Right lobe of liver (tissue), 6 donors: Measurements from ENCODE around the gene TLL1. TPM values are rescaled to one million over a fixed set of nuclear protein-coding genes. Genes with fewer than 3 reads are reported as not detected.

Experiments used
- ATAC-seq, 4 donors: fragments of 200-7000 bp; cut with Tn5 transposase; one replicate each; pipeline ENCODE4 v1.9.1; 2020; ENCODE audit warnings: mild to moderate bottlenecking in 4 of 4, moderate library complexity in 4 of 4
- DNase-seq, 3 donors: peaks; one replicate each; pipeline ENCODE4 v3.0.0-alpha.2; 2020
- H3K27ac ChIP-seq, 3 donors: fragments of 200-600 bp; one replicate each; pipeline ENCODE4 v1.8.0; 2022
- H3K27me3 ChIP-seq, 2 donors: fragments of 200-600 bp; one replicate each; pipeline ENCODE4 v1.8.0; 2022
- H3K36me3 ChIP-seq, 4 donors: fragments of 200-600 bp; sonication (generic) in 1 of 4; one replicate each; pipeline versions ENCODE4 v1.5.1 to v1.8.0; 2017 to 2022; ENCODE audit warnings: control low read depth in 1 of 4
- H3K4me1 ChIP-seq, 4 donors: fragments of 200-600 bp; sonication (generic) in 1 of 4; one replicate each; pipeline versions ENCODE4 v1.5.1 to v1.8.0; 2017 to 2022; ENCODE audit warnings: control low read depth in 1 of 4
- H3K4me3 ChIP-seq, 3 donors: fragments of 200-600 bp; one replicate each; pipeline ENCODE4 v1.8.0; 2022
- H3K9me3 ChIP-seq, 4 donors: fragments of 200-600 bp; sonication (generic) in 1 of 4; one replicate each; pipeline versions ENCODE4 v1.5.1 to v1.8.0; 2017 to 2022; ENCODE audit warnings: control low read depth in 1 of 4
- POLR2A ChIP-seq: fragments of 450-650 bp; IDR thresholded peaks from one replicate; pipeline ENCODE4 v1.6.1; 2017; ENCODE audit warnings: antibody characterized with exemption, mild to moderate bottlenecking
- WGBS: methylation state at CpG from one replicate; pipeline ENCODE4 v1.1.6; 2018; ENCODE audit warnings: low coverage, low lambda C conversion rate; ENCODE audit not compliant: insufficient coverage; ENCODE audit errors: missing lambda C conversion rate; 5-methylcytosine and 5-hydroxymethylcytosine counted together
- intact Hi-C, 2 donors: fragments of 100-400 bp; cut with DNase I; formaldehyde crosslinking; loops; one replicate each; pipeline versions ENCODE4 v1.11.2 to v1.14.1; 2022
- total RNA-seq, 6 experiments: library from RNA; depleted of rRNA in 2 of 6; stranded (reverse); fragments of >200 nt in 2 of 6; fragmentation: NEBNext Ultra II Directional in 3 of 6; extraction: Animal tissue kit (Norgen Biotek cat#: 25700) in 3 of 6; gene quantifications; one replicate each; pipeline versions ENCODE4 v1.1.0 to v1.2.4, GENCODE V29; 2016 to 2023
- TF ChIP-seq, protein P1 (sequence below), 4 donors: fragments of 200-600 bp in 3 of 4; fragments of 450-650 bp in 1 of 4; IDR thresholded peaks; one replicate each; pipeline versions ENCODE4 v1.5.1 to v1.8.0; 2016 to 2022; ENCODE audit warnings: antibody characterized with exemption in 4 of 4, mild to moderate bottlenecking in 2 of 4
- donor health status: DM: no; HTN: yes; CAD: no.
- donor health status: DM: no; HTN: no; CAD: no.
- donor health status: DM: no; HTN: no; CAD: no.
- donor health status: DM: no; HTN: yes; CAD: no.
- donor health status: DM: no; HTN: yes; CAD: no.

Gene TLL1
- total RNA-seq, 6 experiments from 2014 or later = 0.15 to 0.34 (median 0.26) TPM

DNA sequence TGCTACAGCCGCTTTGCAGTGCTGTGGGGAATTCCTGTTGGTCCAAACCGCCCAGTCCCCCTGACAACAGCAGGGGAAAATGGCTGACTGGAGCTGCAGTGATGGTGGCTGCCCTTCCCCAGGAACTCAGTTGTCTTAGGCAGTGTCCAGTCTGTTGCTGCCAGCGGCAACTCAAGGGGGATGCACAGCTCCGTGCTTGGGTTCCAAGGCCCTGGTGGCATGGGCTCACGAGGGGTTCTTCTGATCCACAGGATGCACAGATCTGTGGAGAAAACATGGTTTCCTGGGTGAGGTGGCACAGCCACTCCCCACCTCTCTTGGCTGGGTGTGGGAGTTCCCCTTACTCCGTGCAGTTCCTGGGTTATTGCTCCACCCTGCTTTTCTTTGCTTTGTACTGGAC is 261.2 kb downstream of the TLL1 start:
- Histone ChIP-seq H3K36me3 (no peaks in the 10 kb centered on the region), H3K4me1 (no peaks in the 10 kb centered on the region), H3K27me3 (no peaks in the 10 kb centered on the region), H3K4me3 (no peak overlapping the region), H3K9me3 (no peaks in the 10 kb centered on the region), H3K27ac (no peak overlapping the region)
- intact Hi-C loops = no loop called here
- DNase-seq = no peak
- ATAC-seq = no peak
- no CpG with 5 or more reads among the region's 6 CpGs for WGBS
- no peak for TF ChIP-seq POLR2A
- TF ChIP-seq, protein P1, sequence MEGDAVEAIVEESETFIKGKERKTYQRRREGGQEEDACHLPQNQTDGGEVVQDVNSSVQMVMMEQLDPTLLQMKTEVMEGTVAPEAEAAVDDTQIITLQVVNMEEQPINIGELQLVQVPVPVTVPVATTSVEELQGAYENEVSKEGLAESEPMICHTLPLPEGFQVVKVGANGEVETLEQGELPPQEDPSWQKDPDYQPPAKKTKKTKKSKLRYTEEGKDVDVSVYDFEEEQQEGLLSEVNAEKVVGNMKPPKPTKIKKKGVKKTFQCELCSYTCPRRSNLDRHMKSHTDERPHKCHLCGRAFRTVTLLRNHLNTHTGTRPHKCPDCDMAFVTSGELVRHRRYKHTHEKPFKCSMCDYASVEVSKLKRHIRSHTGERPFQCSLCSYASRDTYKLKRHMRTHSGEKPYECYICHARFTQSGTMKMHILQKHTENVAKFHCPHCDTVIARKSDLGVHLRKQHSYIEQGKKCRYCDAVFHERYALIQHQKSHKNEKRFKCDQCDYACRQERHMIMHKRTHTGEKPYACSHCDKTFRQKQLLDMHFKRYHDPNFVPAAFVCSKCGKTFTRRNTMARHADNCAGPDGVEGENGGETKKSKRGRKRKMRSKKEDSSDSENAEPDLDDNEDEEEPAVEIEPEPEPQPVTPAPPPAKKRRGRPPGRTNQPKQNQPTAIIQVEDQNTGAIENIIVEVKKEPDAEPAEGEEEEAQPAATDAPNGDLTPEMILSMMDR (IDR thresholded peaks at IDR 0.05) = no peak

DNA sequence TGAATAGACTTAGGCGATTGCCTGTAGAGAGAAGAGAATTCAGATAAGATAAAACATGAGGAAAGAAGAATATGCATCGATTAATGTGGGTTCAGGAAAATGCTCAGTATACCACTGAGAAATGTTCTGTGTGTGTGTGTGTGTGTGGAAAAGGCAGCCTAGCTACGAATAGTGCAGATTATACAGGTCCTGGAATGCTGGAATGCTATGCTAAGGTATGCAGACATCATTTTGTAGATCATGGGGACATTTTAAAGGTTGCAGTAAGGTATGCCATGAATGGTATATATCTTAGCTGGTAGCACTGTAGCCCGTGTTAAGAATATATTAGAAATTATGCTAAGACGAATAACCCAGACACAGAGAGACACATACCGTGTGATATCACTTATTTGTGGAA is 267.9 kb downstream of the TLL1 start:
- no peaks in the 10 kb centered on the region for H3K36me3 ChIP-seq
- H3K9me3 ChIP-seq = no peaks in the 10 kb centered on the region
- no peak for TF ChIP-seq POLR2A
- TF ChIP-seq, protein P1 (IDR thresholded peaks at IDR 0.05) = no peak
- no peaks in the 10 kb centered on the region for H3K4me1 ChIP-seq
- no peak overlapping the region for H3K4me3 ChIP-seq
- no peak overlapping the region for H3K27ac ChIP-seq
- DNase-seq (no peak), ATAC-seq (no peak)
- WGBS = 50% methylated on average over 6 of the region's 6 CpGs
- no peaks in the 10 kb centered on the region for H3K27me3 ChIP-seq
- intact Hi-C loops = no loop called here

DNA sequence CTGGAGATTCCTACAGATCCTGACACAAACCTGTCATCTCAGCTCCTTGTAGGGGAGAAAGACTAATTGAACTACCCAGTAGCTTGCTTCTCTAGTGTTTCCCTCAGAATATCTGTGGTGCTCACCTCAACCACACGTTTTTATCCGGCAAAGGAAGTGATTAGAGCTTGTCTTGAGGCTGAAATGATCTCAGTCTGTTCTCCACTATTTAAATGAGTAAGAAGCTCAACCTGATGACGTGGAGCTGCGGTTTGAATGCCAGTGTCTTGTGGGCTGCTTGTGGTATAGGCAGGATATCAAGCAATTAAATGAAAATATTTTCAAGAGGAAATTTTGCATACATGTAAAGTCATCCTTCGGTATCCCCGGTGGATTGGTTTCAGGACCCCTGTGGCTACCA is 270.2 kb downstream of the TLL1 start:
- WGBS = 57% methylated on average over 6 of the region's 6 CpGs

DNA sequence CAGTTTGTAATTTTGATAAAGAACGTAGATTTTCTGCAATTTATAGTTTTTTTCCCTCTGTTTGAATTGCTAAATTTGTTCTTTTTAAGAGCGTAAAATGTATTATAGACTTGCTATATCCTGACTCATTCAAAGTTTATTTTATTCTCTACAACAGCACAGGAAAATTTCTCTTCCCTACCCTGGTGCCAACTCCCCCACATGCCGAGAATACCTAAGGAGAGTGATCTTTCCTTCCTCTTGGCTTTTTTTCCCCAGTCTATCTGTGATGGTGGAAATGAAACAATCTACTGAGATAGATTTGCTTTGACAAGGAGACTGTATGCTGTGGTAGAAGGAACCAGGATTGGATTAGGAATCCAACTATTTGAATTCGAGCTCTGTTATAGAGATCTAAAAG is 271.6 kb downstream of the TLL1 start:
- intact Hi-C loops = no loop called here
- H3K27me3 ChIP-seq = no peaks in the 10 kb centered on the region
- WGBS = 48% methylated on average over 4 of the region's 4 CpGs
- ATAC-seq (no peak), DNase-seq (no peak)
- H3K4me1 ChIP-seq = no peaks in the 10 kb centered on the region
- H3K9me3 ChIP-seq = no peaks in the 10 kb centered on the region
- TF ChIP-seq, protein P1 (IDR thresholded peaks at IDR 0.05) = no peak
- no peak for TF ChIP-seq POLR2A
- H3K4me3 ChIP-seq = no peak overlapping the region
- no peaks in the 10 kb centered on the region for H3K36me3 ChIP-seq
- H3K27ac ChIP-seq = no peak overlapping the region

More for the DNA sequence above, 270.2 kb downstream of the TLL1 start:
- Histone ChIP-seq H3K4me1 (no peaks in the 10 kb centered on the region), H3K27ac (no peak overlapping the region), H3K4me3 (no peak overlapping the region), H3K9me3 (no peaks in the 10 kb centered on the region), H3K27me3 (no peaks in the 10 kb centered on the region), H3K36me3 (no peaks in the 10 kb centered on the region)
- ATAC-seq = no peak
- intact Hi-C loops = no loop called here
- TF ChIP-seq, protein P1 (IDR thresholded peaks at IDR 0.05) = no peak
- TF ChIP-seq POLR2A = no peak
- no peak for DNase-seq
